H1 (cell line): ENCODE data around the gene PURB. TPM values are rescaled to one million over a fixed set of nuclear protein-coding genes. Genes with fewer than 3 reads are reported as not detected.

ENCODE experiments used
- CHD1 ChIP-seq: IDR thresholded peaks from 2 replicates; pipeline ENCODE4 v1.6.1; 2012; ENCODE audit warnings: low read depth, low read length, improper control_type of control experiment
- EGR1 ChIP-seq: IDR thresholded peaks from 2 replicates; pipeline ENCODE4 v1.6.1; 2011; ENCODE audit warnings: low read depth, low read length, borderline replicate concordance
- KDM5A ChIP-seq: fragments of 200-600 bp; IDR thresholded peaks from 2 replicates; pipeline ENCODE4 v1.7.1; 2012; ENCODE audit warnings: mild to moderate bottlenecking, low read length, inconsistent platforms, mixed read lengths
- SUZ12 ChIP-seq: fragments of 200-600 bp; sonication (generic); IDR thresholded peaks from 2 replicates; pipeline ENCODE4 v1.6.1; 2012; ENCODE audit warnings: mild to moderate bottlenecking, inconsistent platforms, low read length, moderate library complexity, mixed read lengths
- polyA plus RNA-seq, 7 experiments: library from polyadenylated mRNA; depleted of rRNA in 3 of 7; stranded (reverse) in 5 of 7; unstranded in 2 of 7; fragments of >200 nt in 5 of 7; fragments of 200-250 nt in 2 of 7; gene quantifications; 1 replicate in 5 of 7; 2 replicates in 1 of 7; 4 replicates in 1 of 7; pipeline versions ENCODE4 v1.2.1 to v1.2.3, GENCODE V29; 2011 to 2013; ENCODE audit warnings: missing spikeins in 2 of 7, mixed read lengths in 2 of 7
- total RNA-seq: library from RNA; stranded (reverse); fragmentation: NEBNext Ultra II Directional; extraction: Animal tissue kit (Norgen Biotek cat#: 25700); gene quantifications from 2 replicates; pipeline ENCODE4 v1.2.1, GENCODE V29; 2021
- TF ChIP-seq, protein P1 (sequence below): IDR thresholded peaks from 2 replicates; pipeline ENCODE4 v1.6.1; 2011; ENCODE audit warnings: low read length, improper control_type of control experiment

PURB gene
- total and polyA plus RNA-seq, 2 of the 8 experiments (the other 6 are each of a cell fraction or from before 2014, with no cell fraction given): 3.3 to 22.7 TPM

- no peak for TF ChIP-seq CHD1
- TF ChIP-seq KDM5A: no peak
- no peak for TF ChIP-seq EGR1
- TF ChIP-seq, protein P1, sequence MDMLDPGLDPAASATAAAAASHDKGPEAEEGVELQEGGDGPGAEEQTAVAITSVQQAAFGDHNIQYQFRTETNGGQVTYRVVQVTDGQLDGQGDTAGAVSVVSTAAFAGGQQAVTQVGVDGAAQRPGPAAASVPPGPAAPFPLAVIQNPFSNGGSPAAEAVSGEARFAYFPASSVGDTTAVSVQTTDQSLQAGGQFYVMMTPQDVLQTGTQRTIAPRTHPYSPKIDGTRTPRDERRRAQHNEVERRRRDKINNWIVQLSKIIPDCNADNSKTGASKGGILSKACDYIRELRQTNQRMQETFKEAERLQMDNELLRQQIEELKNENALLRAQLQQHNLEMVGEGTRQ: no peak
- no peak for TF ChIP-seq SUZ12
These were observed 12.0 kb upstream of the PURB start (continued) for GRCh38 chr7:44897309-44897708.
